B cell (primary cell): ENCODE data around the gene DNAH12.
"Not testable (repeated sequence)": the region's sequence is repeated elsewhere in the genome, so short reads cannot be mapped to it uniquely, and the experiment has no call there.

ENCODE experiments used
- CTCF ChIP-seq: fragments of 200-600 bp; IDR thresholded peaks from one replicate; pipeline ENCODE4 v1.8.0; 2022; ENCODE audit warnings: antibody characterized with exemption, mild to moderate bottlenecking
- EZH2 ChIP-seq: IDR thresholded peaks from 2 replicates; pipeline ENCODE4 v1.6.1; 2012; ENCODE audit warnings: borderline replicate concordance, low read depth, mild to moderate bottlenecking, moderate library complexity, low read length; ENCODE audit not compliant: insufficient read depth, poor library complexity, severe bottlenecking

GRCh38 chr3:57438460-57438859 lies 105.7 kb downstream of the DNAH12 start:
- TF ChIP-seq CTCF, EZH2: not testable (repeated sequence)
